RWPE1 (cell line): ENCODE measurements around the gene MT1A.
A peak's percentile ranks its signal among the peaks of the same experiment; 100 is the strongest.

Experiments used
- CTCF ChIA-PET: fragments of 350-600 bp; sonication (Branson Sonifier 250); formaldehyde crosslinking; extraction: SDS; loops from one replicate; lab custom pipeline; 2021; lab: Yijun Ruan, JAX
- POLR2A ChIA-PET: fragments of 400-600 bp; formaldehyde crosslinking; extraction: SDS; loops from one replicate; lab custom pipeline; 2020; ENCODE audit warnings: antibody characterized with exemption; ENCODE audit not compliant: low non-redundant PET; lab: Yijun Ruan, JAX
- DNase-seq: peaks from one replicate; pipeline ENCODE4 v3.0.0; 2012; ENCODE audit warnings: low spot score
- H3K27ac ChIP-seq: fragments of 450-650 bp; 2 replicates; pipeline ENCODE4 v1.5.1; 2017
- TF ChIP-seq, protein P1 (sequence below): fragments of 450-650 bp; conservative IDR thresholded peaks from 2 replicates; pipeline ENCODE4 v1.5.1; 2017; ENCODE audit warnings: low read depth, mild to moderate bottlenecking

MT1A gene

GRCh38 chr16:56632156-56632847 is 6.2 kb upstream of the MT1A start, which contains the start of gene MT1M:
TSS of gene MT1M (plus strand) at chr16:56632659. CDS start at chr16:56632732, 73 bp downstream.
- DNase-seq: no peak
- CTCF ChIA-PET: no interaction called here
- POLR2A ChIA-PET: no interaction called here
- H3K27ac ChIP-seq: peak within 1 kb of the TSS; percentile 24
- TF ChIP-seq, protein P1, sequence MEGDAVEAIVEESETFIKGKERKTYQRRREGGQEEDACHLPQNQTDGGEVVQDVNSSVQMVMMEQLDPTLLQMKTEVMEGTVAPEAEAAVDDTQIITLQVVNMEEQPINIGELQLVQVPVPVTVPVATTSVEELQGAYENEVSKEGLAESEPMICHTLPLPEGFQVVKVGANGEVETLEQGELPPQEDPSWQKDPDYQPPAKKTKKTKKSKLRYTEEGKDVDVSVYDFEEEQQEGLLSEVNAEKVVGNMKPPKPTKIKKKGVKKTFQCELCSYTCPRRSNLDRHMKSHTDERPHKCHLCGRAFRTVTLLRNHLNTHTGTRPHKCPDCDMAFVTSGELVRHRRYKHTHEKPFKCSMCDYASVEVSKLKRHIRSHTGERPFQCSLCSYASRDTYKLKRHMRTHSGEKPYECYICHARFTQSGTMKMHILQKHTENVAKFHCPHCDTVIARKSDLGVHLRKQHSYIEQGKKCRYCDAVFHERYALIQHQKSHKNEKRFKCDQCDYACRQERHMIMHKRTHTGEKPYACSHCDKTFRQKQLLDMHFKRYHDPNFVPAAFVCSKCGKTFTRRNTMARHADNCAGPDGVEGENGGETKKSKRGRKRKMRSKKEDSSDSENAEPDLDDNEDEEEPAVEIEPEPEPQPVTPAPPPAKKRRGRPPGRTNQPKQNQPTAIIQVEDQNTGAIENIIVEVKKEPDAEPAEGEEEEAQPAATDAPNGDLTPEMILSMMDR: no peak

DNA sequence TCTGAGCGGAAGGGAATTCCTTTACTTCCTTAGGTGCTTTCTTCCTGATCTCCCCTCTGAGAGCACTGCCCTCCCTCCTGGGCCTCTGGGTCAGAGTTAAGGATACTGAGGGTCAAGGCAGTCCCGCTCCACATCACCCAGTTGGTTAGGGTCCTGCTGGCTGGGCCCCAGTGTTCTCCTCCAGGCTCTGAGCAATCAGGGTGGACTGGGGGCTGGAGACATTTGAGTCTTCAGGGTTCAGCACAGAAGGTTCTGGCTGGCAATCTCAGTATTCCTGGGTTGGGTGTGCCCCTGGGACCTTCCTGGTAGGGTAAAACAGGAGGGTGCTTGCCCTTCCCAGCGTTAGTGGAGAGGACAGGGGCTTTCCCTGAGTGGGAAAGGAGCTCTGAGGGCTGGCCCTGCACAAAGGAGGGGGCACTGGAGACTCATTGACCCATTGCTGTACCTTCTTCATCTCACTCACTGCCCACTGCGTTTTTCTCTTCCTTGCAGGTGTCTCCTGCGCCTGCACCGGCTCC is 5.6 kb upstream of the MT1A start:
- ChIA-PET POLR2A (no interaction called here), CTCF (no interaction called here)
- DNase-seq: no peak

DNA sequence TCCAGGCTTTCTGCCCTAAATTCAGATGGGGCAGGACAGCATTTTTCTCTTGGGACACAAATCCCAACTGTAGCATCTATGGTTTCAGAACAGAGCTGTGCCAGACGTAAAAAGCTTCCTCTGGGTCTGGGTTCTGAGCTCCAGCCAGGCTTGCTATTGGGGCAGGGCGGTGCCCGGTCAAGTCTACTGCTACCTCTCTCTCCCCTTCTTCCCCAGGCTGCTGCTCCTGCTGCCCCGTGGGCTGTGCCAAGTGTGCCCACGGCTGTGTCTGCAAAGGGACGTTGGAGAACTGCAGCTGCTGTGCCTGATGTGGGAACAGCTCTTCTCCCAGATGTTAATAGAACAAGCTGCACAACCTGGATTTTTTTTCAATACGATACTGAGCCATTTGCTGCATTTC is 4.9 kb upstream of the MT1A start:
- no peak overlapping the region for H3K27ac ChIP-seq
- ChIA-PET POLR2A (no interaction called here), CTCF (no interaction called here)
- TF ChIP-seq, protein P1: no peak
- DNase-seq: no peak

More for the DNA sequence above, 5.6 kb upstream of the MT1A start:
- peak overlapping the region; percentile 24 for H3K27ac ChIP-seq
- TF ChIP-seq, protein P1: no peak

DNA sequence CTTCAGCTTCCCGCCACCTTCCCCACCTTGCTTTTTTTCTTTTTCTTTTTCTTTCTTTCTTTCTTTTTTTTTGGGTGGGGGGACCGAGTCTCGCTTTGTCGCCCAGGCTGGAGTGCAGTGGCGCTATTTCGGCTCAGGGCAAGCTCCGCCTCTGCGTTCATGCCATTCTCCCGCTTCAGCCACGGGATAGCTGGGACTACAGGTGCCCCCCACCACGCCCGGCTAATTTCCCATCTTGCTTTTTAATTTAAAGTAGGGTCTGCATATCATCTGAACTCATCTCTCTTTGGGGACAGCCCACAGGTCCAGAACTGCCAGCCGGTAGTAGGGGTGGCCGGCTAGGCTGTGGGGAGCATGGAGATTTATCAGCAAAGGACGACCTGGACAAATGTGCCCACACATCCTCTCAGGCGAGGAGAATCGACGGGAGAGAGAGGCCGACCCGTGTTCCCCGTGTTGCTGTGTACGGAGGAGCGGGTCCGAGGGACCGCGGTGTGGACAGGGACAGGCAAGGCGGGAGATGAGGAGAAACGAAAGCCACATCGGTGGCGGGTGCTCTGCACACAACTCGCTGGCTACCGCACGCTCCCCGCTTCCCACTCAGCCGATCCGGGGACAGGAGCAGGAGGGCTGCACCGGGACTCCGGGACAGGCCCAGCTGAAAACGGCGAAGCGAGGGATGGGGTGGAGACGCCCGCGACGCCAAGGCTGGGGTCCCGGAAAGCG is 3.6 kb upstream of the MT1A start:
- no peak for DNase-seq
- ChIA-PET POLR2A (no interaction called here), CTCF (no interaction called here)
- TF ChIP-seq, protein P1: no peak
- H3K27ac ChIP-seq: no peak overlapping the region

DNA sequence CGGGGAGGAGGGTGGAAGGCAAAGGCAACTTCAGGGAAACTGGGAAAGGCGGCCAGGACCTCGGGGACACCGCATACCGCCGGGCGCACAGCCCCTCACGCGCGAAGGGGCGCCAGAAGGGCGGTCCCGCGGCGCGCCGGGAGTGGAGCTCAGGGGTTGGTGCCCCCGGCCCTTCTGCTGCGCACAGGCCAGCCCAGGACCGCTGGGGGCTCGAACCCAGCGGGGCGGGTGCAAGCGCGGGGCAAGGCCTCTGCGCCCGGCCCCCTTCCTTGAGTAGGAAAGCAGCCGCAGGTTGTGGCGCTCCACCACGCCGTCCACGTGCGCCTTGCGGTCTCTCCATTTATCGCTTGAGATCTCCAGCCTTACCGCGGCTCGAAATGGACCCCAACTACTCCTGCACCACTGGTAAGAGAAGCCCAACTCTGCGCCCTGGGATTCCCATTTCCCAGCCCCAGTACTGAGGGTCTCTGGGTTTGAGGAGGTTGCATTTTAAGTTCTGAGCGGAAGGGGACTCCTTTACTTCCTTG is 3.0 kb upstream of the MT1A start:
- TF ChIP-seq, protein P1: no peak

GRCh38 chr16:56636616-56637413 is 1.7 kb upstream of the MT1A start:
- no peak for DNase-seq
- TF ChIP-seq, protein P1: no peak
- ChIA-PET POLR2A (no interaction called here), CTCF (no interaction called here)
- no peak overlapping the region for H3K27ac ChIP-seq

More for the DNA sequence above, 3.0 kb upstream of the MT1A start:
- CTCF ChIA-PET: no interaction called here
- no peak overlapping the region for H3K27ac ChIP-seq
- POLR2A ChIA-PET: no interaction called here
- no peak for DNase-seq
